ENCODE measurements around the gene RRBP1.

RRBP1 gene

DNA sequence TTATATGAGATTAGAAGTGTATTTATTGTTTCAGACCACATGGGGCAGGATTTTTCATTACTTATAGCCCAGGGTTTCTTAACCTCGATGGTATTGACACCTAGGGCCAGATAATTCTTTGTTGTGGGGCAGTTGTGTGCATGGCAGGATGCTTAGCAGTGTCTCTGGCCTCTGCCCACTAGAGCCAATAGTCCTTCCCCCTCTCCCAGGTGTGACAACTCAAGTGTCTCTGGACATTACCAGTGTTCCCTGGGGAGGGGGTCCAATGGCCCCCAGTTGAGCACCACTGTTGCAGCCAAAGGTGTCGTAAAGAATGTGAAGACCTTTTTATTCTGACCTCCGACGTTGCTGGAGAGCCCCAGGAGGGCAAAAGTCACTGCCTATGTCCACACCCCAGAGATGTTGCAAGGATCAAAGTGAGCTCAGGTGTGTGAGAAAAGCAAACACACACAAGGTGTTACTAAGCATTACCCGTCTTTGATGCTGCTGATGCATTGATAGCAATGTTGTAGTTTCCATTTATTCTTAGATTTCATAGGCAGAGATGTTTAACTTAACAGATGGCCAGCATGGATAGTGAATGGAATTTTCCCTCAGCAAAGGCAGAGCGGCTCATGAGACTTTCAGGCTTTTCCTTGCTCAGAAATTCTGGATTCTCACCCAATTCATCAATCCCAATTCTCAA is 39.9 kb upstream of the RRBP1 start:
- Histone ChIP-seq H3K9me3 (replicated peaks; ENCODE audit: insufficient read depth, low read length) (no peaks in the 10 kb centered on the region), H3K27me3 (replicated peaks; ENCODE audit: insufficient read depth, low read length) (no peaks in the 10 kb centered on the region), H3K79me2 (ENCODE audit: low read length) (no peaks in the 10 kb centered on the region), H3F3A (ENCODE audit: insufficient read depth, low read length) (0 out of 2 replicates have a peak, but pooled peaks cover 5% of the 10 kb centered on the region), H3K27ac (ENCODE audit: low read length) (no peak overlapping the region), H3K4me2 (ENCODE audit: low read depth, low read length) (no peak overlapping the region), H3K4me3 (ENCODE audit: low read length) (no peak overlapping the region), H2AFZ (ENCODE audit: low read length) (no peak overlapping the region), H3K4me1 (ENCODE audit: low read length) (peaks cover 19% of the 10 kb centered on the region), H3K36me3 (replicated peaks; ENCODE audit: insufficient read depth, low read length) (no peaks in the 10 kb centered on the region), H3K9me2 (replicated peaks; ENCODE audit: insufficient read depth, low read length) (no peaks in the 10 kb centered on the region), H4K20me1 (ENCODE audit: insufficient read depth, low read length) (no peaks in the 10 kb centered on the region), H3K9ac (ENCODE audit: low read length) (no peak overlapping the region)
- TF ChIP-seq, protein P1, sequence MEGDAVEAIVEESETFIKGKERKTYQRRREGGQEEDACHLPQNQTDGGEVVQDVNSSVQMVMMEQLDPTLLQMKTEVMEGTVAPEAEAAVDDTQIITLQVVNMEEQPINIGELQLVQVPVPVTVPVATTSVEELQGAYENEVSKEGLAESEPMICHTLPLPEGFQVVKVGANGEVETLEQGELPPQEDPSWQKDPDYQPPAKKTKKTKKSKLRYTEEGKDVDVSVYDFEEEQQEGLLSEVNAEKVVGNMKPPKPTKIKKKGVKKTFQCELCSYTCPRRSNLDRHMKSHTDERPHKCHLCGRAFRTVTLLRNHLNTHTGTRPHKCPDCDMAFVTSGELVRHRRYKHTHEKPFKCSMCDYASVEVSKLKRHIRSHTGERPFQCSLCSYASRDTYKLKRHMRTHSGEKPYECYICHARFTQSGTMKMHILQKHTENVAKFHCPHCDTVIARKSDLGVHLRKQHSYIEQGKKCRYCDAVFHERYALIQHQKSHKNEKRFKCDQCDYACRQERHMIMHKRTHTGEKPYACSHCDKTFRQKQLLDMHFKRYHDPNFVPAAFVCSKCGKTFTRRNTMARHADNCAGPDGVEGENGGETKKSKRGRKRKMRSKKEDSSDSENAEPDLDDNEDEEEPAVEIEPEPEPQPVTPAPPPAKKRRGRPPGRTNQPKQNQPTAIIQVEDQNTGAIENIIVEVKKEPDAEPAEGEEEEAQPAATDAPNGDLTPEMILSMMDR (IDR thresholded peaks at IDR 0.05; ENCODE audit: low read length) = peak; percentile 14; the same call in 1 of the 2 replicates
- TF ChIP-seq EZH2 (optimal IDR thresholded peaks at IDR 0.05; ENCODE audit: low read depth, low read length) (no peak), EZH2phosphoT487 (IDR thresholded peaks at IDR 0.05; ENCODE audit: low read length) (no peak)
- no peak for DNase-seq

DNA sequence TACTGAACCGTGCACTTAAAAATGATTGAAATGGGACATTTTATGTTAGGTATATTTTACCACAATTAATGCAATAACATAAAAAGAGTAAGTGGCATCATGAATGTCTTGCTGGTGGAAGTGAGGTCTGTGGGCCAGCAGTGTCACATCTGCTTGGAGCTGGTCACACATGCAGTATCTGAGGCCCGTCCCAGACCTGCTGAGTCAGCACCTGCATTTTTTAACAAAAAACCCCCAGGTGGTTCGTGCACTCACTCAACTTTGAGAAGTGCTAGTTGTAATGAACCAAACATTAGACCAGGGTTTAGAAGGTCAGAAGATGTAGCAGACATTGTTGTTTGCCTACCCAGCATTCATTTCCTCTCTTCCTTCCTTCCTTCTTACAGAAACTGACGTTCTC is 38.7 kb upstream of the RRBP1 start:
- Histone ChIP-seq H3K9me2 (replicated peaks; ENCODE audit: insufficient read depth, low read length) (no peaks in the 10 kb centered on the region), H3K27ac (ENCODE audit: low read length) (peak overlapping the region; percentile 66; the same call in 1 of the 2 replicates), H3K4me1 (ENCODE audit: low read length) (peaks cover 21% of the 10 kb centered on the region), H3K9me3 (replicated peaks; ENCODE audit: insufficient read depth, low read length) (no peaks in the 10 kb centered on the region), H3F3A (ENCODE audit: insufficient read depth, low read length) (0 out of 2 replicates have a peak, but pooled peaks cover 5% of the 10 kb centered on the region), H2AFZ (ENCODE audit: low read length) (peak overlapping the region; percentile 75), H4K20me1 (ENCODE audit: insufficient read depth, low read length) (no peaks in the 10 kb centered on the region), H3K4me2 (ENCODE audit: low read depth, low read length) (peak overlapping the region; percentile 33; the same call in 1 of the 2 replicates), H3K27me3 (replicated peaks; ENCODE audit: insufficient read depth, low read length) (no peaks in the 10 kb centered on the region), H3K79me2 (ENCODE audit: low read length) (no peaks in the 10 kb centered on the region), H3K4me3 (ENCODE audit: low read length) (no peak overlapping the region), H3K9ac (ENCODE audit: low read length) (no peak overlapping the region; the same call in 1 of the 2 replicates), H3K36me3 (replicated peaks; ENCODE audit: insufficient read depth, low read length) (no peaks in the 10 kb centered on the region)
- TF ChIP-seq EZH2phosphoT487 (IDR thresholded peaks at IDR 0.05; ENCODE audit: low read length) (no peak), EZH2 (optimal IDR thresholded peaks at IDR 0.05; ENCODE audit: low read depth, low read length) (no peak)
- TF ChIP-seq, protein P1 (IDR thresholded peaks at IDR 0.05; ENCODE audit: low read length) = no peak
- DNase-seq = peak; percentile 87

DNA sequence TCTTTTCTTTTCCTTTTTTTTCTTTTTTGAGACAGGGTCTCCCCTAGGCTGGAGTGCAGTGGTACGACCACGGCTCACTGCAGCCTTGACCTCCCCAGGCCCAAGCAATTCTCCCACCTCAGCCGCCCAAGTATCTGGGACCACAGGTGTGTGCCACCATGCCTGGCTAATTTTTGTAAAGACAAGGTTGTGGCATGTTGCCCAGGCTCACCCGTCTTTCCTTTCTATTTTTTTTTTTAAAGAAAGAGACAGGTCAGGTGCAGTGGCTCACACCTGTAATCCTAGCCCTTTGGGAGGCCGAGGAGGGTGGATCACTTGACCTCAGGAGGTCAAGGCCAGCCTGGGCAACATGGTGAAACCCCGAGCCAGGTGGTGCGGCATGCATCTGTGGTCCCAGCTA is 34.3 kb upstream of the RRBP1 start:
- no peak overlapping the region for H3K4me2 ChIP-seq (ENCODE audit: low read depth, low read length)
- H3K9me2 ChIP-seq (replicated peaks; ENCODE audit: insufficient read depth, low read length) = no peaks in the 10 kb centered on the region
- H3K9me3 ChIP-seq (replicated peaks; ENCODE audit: insufficient read depth, low read length) = no peaks in the 10 kb centered on the region
- H3K36me3 ChIP-seq (replicated peaks; ENCODE audit: insufficient read depth, low read length) = no peaks in the 10 kb centered on the region
- H3K4me3 ChIP-seq (ENCODE audit: low read length) = no peak overlapping the region
- H3K79me2 ChIP-seq (ENCODE audit: low read length) = no peaks in the 10 kb centered on the region
- no peaks in the 10 kb centered on the region for H4K20me1 ChIP-seq (ENCODE audit: insufficient read depth, low read length)
- no peak for TF ChIP-seq EZH2 (optimal IDR thresholded peaks at IDR 0.05; ENCODE audit: low read depth, low read length)
- no peak for TF ChIP-seq EZH2phosphoT487 (IDR thresholded peaks at IDR 0.05; ENCODE audit: low read length)
- TF ChIP-seq, protein P1 (IDR thresholded peaks at IDR 0.05; ENCODE audit: low read length) = no peak
- no peak overlapping the region for H3K9ac ChIP-seq (ENCODE audit: low read length)
- no peaks in the 10 kb centered on the region for H3K27me3 ChIP-seq (replicated peaks; ENCODE audit: insufficient read depth, low read length)
- 0 out of 2 replicates have a peak, but pooled peaks cover 5% of the 10 kb centered on the region for H3F3A ChIP-seq (ENCODE audit: insufficient read depth, low read length)
- H3K27ac ChIP-seq (ENCODE audit: low read length) = no peak overlapping the region
- no peak overlapping the region for H2AFZ ChIP-seq (ENCODE audit: low read length)
- DNase-seq = no peak
- H3K4me1 ChIP-seq (ENCODE audit: low read length) = peaks cover 21% of the 10 kb centered on the region
